HepG2 (cell line): ENCODE data around the gene KCNQ1OT1. TPM values are rescaled to one million over a fixed set of nuclear protein-coding genes. Genes with fewer than 3 reads are reported as not detected.
A peak's percentile ranks its signal among the peaks of the same experiment; 100 is the strongest.

ENCODE experiments used
- ATM ChIP-seq: fragments of 450-650 bp; IDR thresholded peaks from 2 replicates; pipeline ENCODE4 v1.7.1; 2017; ENCODE audit warnings: mild to moderate bottlenecking, borderline replicate concordance
- CENPT ChIP-seq: sonication (generic); formaldehyde crosslinking; IDR thresholded peaks from 2 replicates; pipeline ENCODE4 v1.8.0; 2022; ENCODE audit warnings: low read depth, mild to moderate bottlenecking, moderate library complexity, missing genetic modification reagents
- KLF11 ChIP-seq: IDR thresholded peaks from 2 replicates; pipeline ENCODE4 v1.6.1; 2016; ENCODE audit warnings: missing compliant biosample characterization
- KMT2B ChIP-seq: IDR thresholded peaks from 2 replicates; pipeline ENCODE4 v1.6.1; 2016; ENCODE audit warnings: missing genetic modification reagents, missing compliant biosample characterization
- NONO ChIP-seq, 2 experiments: fragments of 450-650 bp in 1 of 2; sonication (generic) in 1 of 2; formaldehyde crosslinking in 1 of 2; IDR thresholded peaks in 1 of 2; conservative IDR thresholded peaks in 1 of 2; 2 replicates each; pipeline versions ENCODE4 v1.6.1 to v1.8.0; 2017 to 2022; ENCODE audit warnings: mild to moderate bottlenecking in 1 of 2, missing genetic modification reagents in 1 of 2, moderate library complexity in 1 of 2
- PCBP1 ChIP-seq: fragments of 200-400 bp; formaldehyde crosslinking; IDR thresholded peaks from 2 replicates; pipeline ENCODE4 v1.6.1; 2017; ENCODE audit warnings: mild to moderate bottlenecking, low read depth, low read length, borderline replicate concordance
- PHF5A ChIP-seq: IDR thresholded peaks from one replicate; pipeline ENCODE4 v1.6.1; 2018; ENCODE audit warnings: low read depth, missing genetic modification reagents; ENCODE audit not compliant: unreplicated experiment
- PTBP1 ChIP-seq: fragments of 200-400 bp; formaldehyde crosslinking; IDR thresholded peaks from 2 replicates; pipeline ENCODE4 v1.6.1; 2018; ENCODE audit warnings: low read length, low read depth; ENCODE audit not compliant: poor library complexity, severe bottlenecking
- U2AF2 ChIP-seq: fragments of 200-400 bp; formaldehyde crosslinking; IDR thresholded peaks from 2 replicates; pipeline ENCODE4 v1.6.1; 2017; ENCODE audit warnings: low read depth, mild to moderate bottlenecking, low read length
- ZNF781 ChIP-seq: sonication (generic); formaldehyde crosslinking; IDR thresholded peaks from 2 replicates; pipeline ENCODE4 v1.5.1; 2020; ENCODE audit warnings: borderline replicate concordance, mild to moderate bottlenecking, missing genetic modification reagents; ENCODE audit errors: not compliant biosample characterization
- polyA plus RNA-seq, 8 experiments: library from polyadenylated mRNA; depleted of rRNA in 3 of 8; stranded (reverse) in 7 of 8; unstranded in 1 of 8; fragments of >200 nt; fragmentation: Illumina TruSeq in 4 of 8; extraction: Trizol in 4 of 8; gene quantifications; 2 replicates each; pipeline versions ENCODE4 v1.2.1 to v1.2.3, GENCODE V29; 2011 to 2016; ENCODE audit warnings: low read depth in 4 of 8, missing spikeins in 1 of 8, mixed read lengths in 1 of 8; ENCODE audit not compliant: insufficient read depth in 1 of 8
- total RNA-seq, 5 experiments: library from RNA; depleted of rRNA; stranded (reverse); fragments of >200 nt; fragmentation: Illumina TruSeq; extraction: Trizol; gene quantifications; 2 replicates each; pipeline ENCODE4 v1.2.3, GENCODE V29; 2016; ENCODE audit warnings: low read depth in 1 of 5
- TF ChIP-seq, protein P1 (sequence below): sonication (generic); formaldehyde crosslinking; IDR thresholded peaks from 2 replicates; pipeline ENCODE4 v1.4.0; 2020; ENCODE audit warnings: missing genetic modification reagents, borderline replicate concordance
- TF ChIP-seq, protein P2 (sequence below): IDR thresholded peaks from 2 replicates; pipeline ENCODE4 v1.6.1; 2016; ENCODE audit warnings: low read depth
- TF ChIP-seq, protein P3 (sequence below): sonication (generic); formaldehyde crosslinking; IDR thresholded peaks from 2 replicates; pipeline ENCODE4 v1.5.0; 2020; ENCODE audit warnings: missing genetic modification reagents
- TF ChIP-seq, protein P4 (sequence below): IDR thresholded peaks from 2 replicates; pipeline ENCODE4 v1.6.1; 2012; ENCODE audit warnings: low read length, improper control_type of control experiment
- TF ChIP-seq, protein P5 (sequence below), 2 experiments: sonication (generic) in 1 of 2; formaldehyde crosslinking in 1 of 2; IDR thresholded peaks; 2 replicates each; pipeline versions ENCODE4 v1.4.0 to v1.6.1; 2016 to 2020; ENCODE audit warnings: borderline replicate concordance in 1 of 2, low read depth in 1 of 2, mild to moderate bottlenecking in 1 of 2, missing genetic modification reagents in 1 of 2

KCNQ1OT1 gene
- total and polyA plus RNA-seq, 2 of the 13 experiments (the other 11 are each of a cell fraction or from before 2014, with no cell fraction given) = 1.3 to 18.9 TPM

DNA sequence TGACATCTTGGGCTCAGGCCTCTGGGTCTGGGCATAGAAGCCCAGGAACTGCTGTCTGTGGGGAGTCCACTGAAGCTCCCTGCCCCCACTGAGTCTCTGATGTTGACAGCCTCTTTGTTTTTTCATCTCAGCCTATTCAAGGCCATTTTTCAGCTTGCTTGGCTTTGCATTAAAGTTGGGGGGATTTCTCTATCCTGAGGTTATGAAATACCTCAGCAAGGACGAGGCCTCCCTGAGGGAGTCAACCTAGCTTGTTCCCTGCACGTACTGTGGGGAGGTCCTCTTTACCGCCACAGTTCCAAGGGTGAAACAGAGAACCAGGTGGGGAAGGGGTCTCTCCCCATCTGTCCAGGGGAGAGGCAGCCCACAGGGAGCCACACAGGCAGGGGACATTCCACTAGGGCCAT lies 8.4 kb downstream of the KCNQ1OT1 start (continued):
- TF ChIP-seq NONO (IDR thresholded peaks at IDR 0.05) = no peak
- no peak for TF ChIP-seq NONO (CRISPR knock-in tag; conservative IDR thresholded peaks at IDR 0.05)
- TF ChIP-seq PCBP1 = no peak
- no peak for TF ChIP-seq U2AF2
- TF ChIP-seq, protein P1, sequence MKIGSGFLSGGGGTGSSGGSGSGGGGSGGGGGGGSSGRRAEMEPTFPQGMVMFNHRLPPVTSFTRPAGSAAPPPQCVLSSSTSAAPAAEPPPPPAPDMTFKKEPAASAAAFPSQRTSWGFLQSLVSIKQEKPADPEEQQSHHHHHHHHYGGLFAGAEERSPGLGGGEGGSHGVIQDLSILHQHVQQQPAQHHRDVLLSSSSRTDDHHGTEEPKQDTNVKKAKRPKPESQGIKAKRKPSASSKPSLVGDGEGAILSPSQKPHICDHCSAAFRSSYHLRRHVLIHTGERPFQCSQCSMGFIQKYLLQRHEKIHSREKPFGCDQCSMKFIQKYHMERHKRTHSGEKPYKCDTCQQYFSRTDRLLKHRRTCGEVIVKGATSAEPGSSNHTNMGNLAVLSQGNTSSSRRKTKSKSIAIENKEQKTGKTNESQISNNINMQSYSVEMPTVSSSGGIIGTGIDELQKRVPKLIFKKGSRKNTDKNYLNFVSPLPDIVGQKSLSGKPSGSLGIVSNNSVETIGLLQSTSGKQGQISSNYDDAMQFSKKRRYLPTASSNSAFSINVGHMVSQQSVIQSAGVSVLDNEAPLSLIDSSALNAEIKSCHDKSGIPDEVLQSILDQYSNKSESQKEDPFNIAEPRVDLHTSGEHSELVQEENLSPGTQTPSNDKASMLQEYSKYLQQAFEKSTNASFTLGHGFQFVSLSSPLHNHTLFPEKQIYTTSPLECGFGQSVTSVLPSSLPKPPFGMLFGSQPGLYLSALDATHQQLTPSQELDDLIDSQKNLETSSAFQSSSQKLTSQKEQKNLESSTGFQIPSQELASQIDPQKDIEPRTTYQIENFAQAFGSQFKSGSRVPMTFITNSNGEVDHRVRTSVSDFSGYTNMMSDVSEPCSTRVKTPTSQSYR (CRISPR knock-in tag) = peak; percentile 82; the same call in 1 of the 2 replicates
- TF ChIP-seq CENPT (CRISPR knock-in tag) = no peak
- TF ChIP-seq, protein P2, sequence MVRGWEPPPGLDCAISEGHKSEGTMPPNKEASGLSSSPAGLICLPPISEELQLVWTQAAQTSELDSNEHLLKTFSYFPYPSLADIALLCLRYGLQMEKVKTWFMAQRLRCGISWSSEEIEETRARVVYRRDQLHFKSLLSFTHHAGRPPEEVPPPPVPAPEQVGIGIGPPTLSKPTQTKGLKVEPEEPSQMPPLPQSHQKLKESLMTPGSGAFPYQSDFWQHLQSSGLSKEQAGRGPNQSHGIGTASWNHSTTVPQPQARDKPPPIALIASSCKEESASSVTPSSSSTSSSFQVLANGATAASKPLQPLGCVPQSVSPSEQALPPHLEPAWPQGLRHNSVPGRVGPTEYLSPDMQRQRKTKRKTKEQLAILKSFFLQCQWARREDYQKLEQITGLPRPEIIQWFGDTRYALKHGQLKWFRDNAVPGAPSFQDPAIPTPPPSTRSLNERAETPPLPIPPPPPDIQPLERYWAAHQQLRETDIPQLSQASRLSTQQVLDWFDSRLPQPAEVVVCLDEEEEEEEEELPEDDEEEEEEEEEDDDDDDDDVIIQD (CRISPR knock-in tag) = no peak
- TF ChIP-seq PHF5A (CRISPR knock-in tag) = no peak
- no peak for TF ChIP-seq PTBP1
- TF ChIP-seq ZNF781 = no peak
- TF ChIP-seq, protein P3, sequence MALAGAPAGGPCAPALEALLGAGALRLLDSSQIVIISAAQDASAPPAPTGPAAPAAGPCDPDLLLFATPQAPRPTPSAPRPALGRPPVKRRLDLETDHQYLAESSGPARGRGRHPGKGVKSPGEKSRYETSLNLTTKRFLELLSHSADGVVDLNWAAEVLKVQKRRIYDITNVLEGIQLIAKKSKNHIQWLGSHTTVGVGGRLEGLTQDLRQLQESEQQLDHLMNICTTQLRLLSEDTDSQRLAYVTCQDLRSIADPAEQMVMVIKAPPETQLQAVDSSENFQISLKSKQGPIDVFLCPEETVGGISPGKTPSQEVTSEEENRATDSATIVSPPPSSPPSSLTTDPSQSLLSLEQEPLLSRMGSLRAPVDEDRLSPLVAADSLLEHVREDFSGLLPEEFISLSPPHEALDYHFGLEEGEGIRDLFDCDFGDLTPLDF (CRISPR knock-in tag) = no peak
- no peak for TF ChIP-seq KLF11 (CRISPR knock-in tag)
- TF ChIP-seq, protein P4, sequence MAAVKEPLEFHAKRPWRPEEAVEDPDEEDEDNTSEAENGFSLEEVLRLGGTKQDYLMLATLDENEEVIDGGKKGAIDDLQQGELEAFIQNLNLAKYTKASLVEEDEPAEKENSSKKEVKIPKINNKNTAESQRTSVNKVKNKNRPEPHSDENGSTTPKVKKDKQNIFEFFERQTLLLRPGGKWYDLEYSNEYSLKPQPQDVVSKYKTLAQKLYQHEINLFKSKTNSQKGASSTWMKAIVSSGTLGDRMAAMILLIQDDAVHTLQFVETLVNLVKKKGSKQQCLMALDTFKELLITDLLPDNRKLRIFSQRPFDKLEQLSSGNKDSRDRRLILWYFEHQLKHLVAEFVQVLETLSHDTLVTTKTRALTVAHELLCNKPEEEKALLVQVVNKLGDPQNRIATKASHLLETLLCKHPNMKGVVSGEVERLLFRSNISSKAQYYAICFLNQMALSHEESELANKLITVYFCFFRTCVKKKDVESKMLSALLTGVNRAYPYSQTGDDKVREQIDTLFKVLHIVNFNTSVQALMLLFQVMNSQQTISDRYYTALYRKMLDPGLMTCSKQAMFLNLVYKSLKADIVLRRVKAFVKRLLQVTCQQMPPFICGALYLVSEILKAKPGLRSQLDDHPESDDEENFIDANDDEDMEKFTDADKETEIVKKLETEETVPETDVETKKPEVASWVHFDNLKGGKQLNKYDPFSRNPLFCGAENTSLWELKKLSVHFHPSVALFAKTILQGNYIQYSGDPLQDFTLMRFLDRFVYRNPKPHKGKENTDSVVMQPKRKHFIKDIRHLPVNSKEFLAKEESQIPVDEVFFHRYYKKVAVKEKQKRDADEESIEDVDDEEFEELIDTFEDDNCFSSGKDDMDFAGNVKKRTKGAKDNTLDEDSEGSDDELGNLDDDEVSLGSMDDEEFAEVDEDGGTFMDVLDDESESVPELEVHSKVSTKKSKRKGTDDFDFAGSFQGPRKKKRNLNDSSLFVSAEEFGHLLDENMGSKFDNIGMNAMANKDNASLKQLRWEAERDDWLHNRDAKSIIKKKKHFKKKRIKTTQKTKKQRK = no peak
- no peak for TF ChIP-seq ATM
- TF ChIP-seq, protein P5, sequence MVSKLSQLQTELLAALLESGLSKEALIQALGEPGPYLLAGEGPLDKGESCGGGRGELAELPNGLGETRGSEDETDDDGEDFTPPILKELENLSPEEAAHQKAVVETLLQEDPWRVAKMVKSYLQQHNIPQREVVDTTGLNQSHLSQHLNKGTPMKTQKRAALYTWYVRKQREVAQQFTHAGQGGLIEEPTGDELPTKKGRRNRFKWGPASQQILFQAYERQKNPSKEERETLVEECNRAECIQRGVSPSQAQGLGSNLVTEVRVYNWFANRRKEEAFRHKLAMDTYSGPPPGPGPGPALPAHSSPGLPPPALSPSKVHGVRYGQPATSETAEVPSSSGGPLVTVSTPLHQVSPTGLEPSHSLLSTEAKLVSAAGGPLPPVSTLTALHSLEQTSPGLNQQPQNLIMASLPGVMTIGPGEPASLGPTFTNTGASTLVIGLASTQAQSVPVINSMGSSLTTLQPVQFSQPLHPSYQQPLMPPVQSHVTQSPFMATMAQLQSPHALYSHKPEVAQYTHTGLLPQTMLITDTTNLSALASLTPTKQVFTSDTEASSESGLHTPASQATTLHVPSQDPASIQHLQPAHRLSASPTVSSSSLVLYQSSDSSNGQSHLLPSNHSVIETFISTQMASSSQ (IDR thresholded peaks at IDR 0.05; ENCODE audit: low read depth) = no peak
- TF ChIP-seq, protein P5 (CRISPR knock-in tag; IDR thresholded peaks at IDR 0.05; ENCODE audit: borderline replicate concordance) = no peak
- TF ChIP-seq KMT2B = no peak
